ENCODE data around the gene PARD6A. TPM values are rescaled to one million over a fixed set of nuclear protein-coding genes. Genes with fewer than 3 reads are reported as not detected.

The PARD6A gene
- total RNA-seq, 3 donors from 2014 or later (not counting 1 experiment from before 2014, with no cell fraction given), result 3.1 to 4.4 (median 3.3) TPM

DNA sequence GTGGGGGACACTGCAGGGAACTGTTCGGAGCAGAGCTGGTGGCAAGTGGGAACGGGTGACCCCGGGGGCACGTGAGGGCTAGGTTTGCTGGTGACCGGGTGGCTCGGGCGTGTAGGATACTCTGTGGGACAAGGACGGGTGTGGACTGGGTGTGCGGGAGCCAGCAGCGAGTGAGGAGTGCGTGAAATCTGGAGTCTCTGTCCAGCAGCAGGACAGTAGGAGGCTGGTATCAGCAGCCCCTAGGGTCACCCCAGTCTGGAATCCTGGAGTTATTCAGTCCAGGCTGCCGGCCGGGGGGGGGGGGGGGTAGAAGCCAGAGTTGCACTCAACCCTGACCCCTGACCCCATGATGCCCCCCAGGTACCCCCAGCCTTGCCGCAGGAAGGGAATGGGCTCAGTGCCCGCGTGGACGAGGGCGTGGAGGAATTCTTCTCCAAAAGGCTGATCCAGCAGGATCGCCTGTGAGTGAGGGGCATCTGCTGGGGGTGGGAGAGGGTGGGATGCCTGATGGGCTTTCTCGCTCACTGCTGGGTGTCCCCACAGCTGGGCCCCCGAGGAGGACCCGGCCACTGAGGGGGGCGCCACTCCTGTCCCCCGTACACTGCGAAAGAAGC, 6.9 kb upstream of the PARD6A start:
- TF ChIP-seq, protein P1, sequence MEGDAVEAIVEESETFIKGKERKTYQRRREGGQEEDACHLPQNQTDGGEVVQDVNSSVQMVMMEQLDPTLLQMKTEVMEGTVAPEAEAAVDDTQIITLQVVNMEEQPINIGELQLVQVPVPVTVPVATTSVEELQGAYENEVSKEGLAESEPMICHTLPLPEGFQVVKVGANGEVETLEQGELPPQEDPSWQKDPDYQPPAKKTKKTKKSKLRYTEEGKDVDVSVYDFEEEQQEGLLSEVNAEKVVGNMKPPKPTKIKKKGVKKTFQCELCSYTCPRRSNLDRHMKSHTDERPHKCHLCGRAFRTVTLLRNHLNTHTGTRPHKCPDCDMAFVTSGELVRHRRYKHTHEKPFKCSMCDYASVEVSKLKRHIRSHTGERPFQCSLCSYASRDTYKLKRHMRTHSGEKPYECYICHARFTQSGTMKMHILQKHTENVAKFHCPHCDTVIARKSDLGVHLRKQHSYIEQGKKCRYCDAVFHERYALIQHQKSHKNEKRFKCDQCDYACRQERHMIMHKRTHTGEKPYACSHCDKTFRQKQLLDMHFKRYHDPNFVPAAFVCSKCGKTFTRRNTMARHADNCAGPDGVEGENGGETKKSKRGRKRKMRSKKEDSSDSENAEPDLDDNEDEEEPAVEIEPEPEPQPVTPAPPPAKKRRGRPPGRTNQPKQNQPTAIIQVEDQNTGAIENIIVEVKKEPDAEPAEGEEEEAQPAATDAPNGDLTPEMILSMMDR (IDR thresholded peaks at IDR 0.05), result no peak
- no peak for DNase-seq
- Mint-ChIP-seq H3K4me3 (no peak overlapping the region), H3K27ac (no peak overlapping the region), H3K27me3 (ENCODE audit: low read depth in 2 of 2) (no peaks in the 10 kb centered on the region), H3K9me3 (no peaks in the 10 kb centered on the region), H3K4me1 (peaks cover 0 to 16% of the 10 kb centered on the region in 2 donors), H3K36me3 (no peaks in the 10 kb centered on the region)
- Histone ChIP-seq H3K27ac (ENCODE audit: low read length) (no peak overlapping the region), H3K4me1 (ENCODE audit: control insufficient read depth, insufficient read depth, low read length) (peaks cover 6% of the 10 kb centered on the region), H3K9me3 (ENCODE audit: control insufficient read depth, insufficient read depth, low read length) (no peaks in the 10 kb centered on the region), H3K4me3 (ENCODE audit: low read length) (no peak overlapping the region), H3K36me3 (ENCODE audit: control insufficient read depth, insufficient read depth, low read length) (peaks cover 56% of the 10 kb centered on the region), H3K27me3 (ENCODE audit: control insufficient read depth, insufficient read depth, low read length) (no peaks in the 10 kb centered on the region)
- WGBS (ENCODE audit: insufficient coverage), result 96% methylated on average over 25 of the region's 25 CpGs
- ATAC-seq, result no peak
- intact Hi-C loops (cut with micrococcal nuclease), result no loop called here

DNA sequence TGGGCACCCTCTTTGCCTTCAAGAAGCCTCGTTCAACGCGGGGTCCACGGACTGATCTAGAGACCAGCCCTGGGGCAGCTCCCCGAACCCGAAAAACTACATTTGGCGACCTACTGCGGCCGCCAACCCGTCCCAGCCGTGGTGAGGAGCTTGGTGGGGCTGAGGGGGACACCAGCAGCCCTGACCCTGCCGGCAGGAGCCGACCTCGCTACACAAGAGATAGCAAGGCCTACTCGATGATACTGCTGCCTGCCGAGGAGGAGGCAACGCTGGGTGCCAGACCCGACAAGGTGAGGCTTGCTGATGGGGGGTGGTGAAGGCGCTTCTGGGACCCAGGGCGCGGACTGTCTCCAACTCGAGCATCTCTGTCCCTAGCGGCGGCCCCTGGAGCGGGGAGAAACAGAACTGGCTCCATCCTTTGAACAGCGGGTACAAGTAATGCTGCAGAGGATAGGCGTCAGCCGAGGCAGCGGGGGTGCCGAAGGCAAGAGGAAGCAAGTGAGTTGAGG, 6.3 kb upstream of the PARD6A start:
- H3K27ac Mint-ChIP-seq, result no peak overlapping the region
- H3K36me3 ChIP-seq (ENCODE audit: control insufficient read depth, insufficient read depth, low read length), result peaks cover 51% of the 10 kb centered on the region
- ATAC-seq, result no peak

DNA sequence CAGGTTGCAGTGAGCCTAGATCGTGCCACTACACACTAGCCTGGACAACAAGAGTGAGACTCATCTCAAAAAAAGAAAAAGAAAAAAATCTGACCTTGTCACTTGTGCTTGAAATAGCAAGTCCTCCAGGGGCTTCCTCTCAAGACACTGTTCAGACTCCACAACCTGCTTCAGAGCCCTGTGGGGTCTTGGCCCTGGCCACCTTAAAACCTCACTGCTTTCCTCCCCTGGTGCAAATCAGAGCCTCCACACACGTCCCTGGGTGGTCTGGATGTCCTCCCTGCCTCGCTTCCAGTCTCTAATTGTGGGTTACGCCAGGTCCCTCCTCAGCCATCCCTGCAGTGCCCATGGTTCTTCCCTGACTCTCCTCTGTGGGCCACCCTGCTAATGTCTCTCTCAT, 5.4 kb upstream of the PARD6A start:
- H3K9me3 ChIP-seq (ENCODE audit: control insufficient read depth, insufficient read depth, low read length), result no peaks in the 10 kb centered on the region
- no peak overlapping the region for H3K4me3 ChIP-seq (ENCODE audit: low read length)
- WGBS (ENCODE audit: insufficient coverage), result 87% methylated on average over 4 of the region's 4 CpGs
- peaks cover 42% of the 10 kb centered on the region for H3K36me3 ChIP-seq (ENCODE audit: control insufficient read depth, insufficient read depth, low read length)
- H3K4me1 ChIP-seq (ENCODE audit: control insufficient read depth, insufficient read depth, low read length), result peaks cover 15% of the 10 kb centered on the region
- ATAC-seq (no peak), DNase-seq (no peak)
- Mint-ChIP-seq H3K9me3 (no peaks in the 10 kb centered on the region), H3K36me3 (no peaks in the 10 kb centered on the region), H3K27ac (peak overlapping the region; percentile 6 to 61), H3K4me3 (no peak overlapping the region), H3K27me3 (ENCODE audit: low read depth in 2 of 2) (no peaks in the 10 kb centered on the region), H3K4me1 (peaks cover 0 to 26% of the 10 kb centered on the region in 2 donors)
- intact Hi-C loops (cut with micrococcal nuclease), result no loop called here
- TF ChIP-seq, protein P1 (IDR thresholded peaks at IDR 0.05), result no peak
- H3K27me3 ChIP-seq (ENCODE audit: control insufficient read depth, insufficient read depth, low read length), result no peaks in the 10 kb centered on the region
- H3K27ac ChIP-seq (ENCODE audit: low read length), result no peak overlapping the region

More for the DNA sequence above, 6.3 kb upstream of the PARD6A start:
- no peak for DNase-seq
- H3K4me3 ChIP-seq (ENCODE audit: low read length), result no peak overlapping the region
- intact Hi-C loops (cut with micrococcal nuclease), result no loop called here
- Mint-ChIP-seq H3K4me1 (peaks cover 0 to 21% of the 10 kb centered on the region in 2 donors), H3K36me3 (no peaks in the 10 kb centered on the region), H3K9me3 (no peaks in the 10 kb centered on the region), H3K27me3 (ENCODE audit: low read depth in 2 of 2) (no peaks in the 10 kb centered on the region), H3K4me3 (no peak overlapping the region)
- no peak overlapping the region for H3K27ac ChIP-seq (ENCODE audit: low read length)
- 96% methylated on average over 30 of the region's 30 CpGs for WGBS (ENCODE audit: insufficient coverage)
- no peaks in the 10 kb centered on the region for H3K27me3 ChIP-seq (ENCODE audit: control insufficient read depth, insufficient read depth, low read length)
- peaks cover 12% of the 10 kb centered on the region for H3K4me1 ChIP-seq (ENCODE audit: control insufficient read depth, insufficient read depth, low read length)
- TF ChIP-seq, protein P1 (IDR thresholded peaks at IDR 0.05), result no peak
- no peaks in the 10 kb centered on the region for H3K9me3 ChIP-seq (ENCODE audit: control insufficient read depth, insufficient read depth, low read length)

All from natural killer cell (primary cell).